Measurements from ENCODE around the gene FBP2.

Gene FBP2

GRCh38 chr9:94623253-94623652, 29.6 kb upstream of the FBP2 start:
- no peak overlapping the region for H3K4me3 ChIP-seq (ENCODE audit: low read depth, low read length)
- no peak for DNase-seq (ENCODE audit: low read depth)
- peak; percentile 44 for TF ChIP-seq CTCF (IDR thresholded peaks at IDR 0.05; ENCODE audit: control insufficient read depth, extremely low read depth, insufficient read depth)

GRCh38 chr9:94622087-94622800, 28.6 kb upstream of the FBP2 start:
- no peak overlapping the region for H3K4me3 ChIP-seq (ENCODE audit: low read depth, low read length)
- DNase-seq (ENCODE audit: low read depth), result no peak
- no peak for TF ChIP-seq CTCF (IDR thresholded peaks at IDR 0.05; ENCODE audit: control insufficient read depth, extremely low read depth, insufficient read depth)

GRCh38 chr9:94619026-94619425, 25.4 kb upstream of the FBP2 start:
- H3K4me3 ChIP-seq (ENCODE audit: low read depth, low read length), result no peak overlapping the region
- no peak for DNase-seq (ENCODE audit: low read depth)
- TF ChIP-seq CTCF (IDR thresholded peaks at IDR 0.05; ENCODE audit: control insufficient read depth, extremely low read depth, insufficient read depth), result no peak

GRCh38 chr9:94613003-94613402, 19.4 kb upstream of the FBP2 start:
- no peak for TF ChIP-seq CTCF (IDR thresholded peaks at IDR 0.05; ENCODE audit: control insufficient read depth, extremely low read depth, insufficient read depth)
- no peak overlapping the region for H3K4me3 ChIP-seq (ENCODE audit: low read depth, low read length)
- DNase-seq (ENCODE audit: low read depth), result no peak

GRCh38 chr9:94612071-94612470, 18.4 kb upstream of the FBP2 start:
- no peak for TF ChIP-seq CTCF (IDR thresholded peaks at IDR 0.05; ENCODE audit: control insufficient read depth, extremely low read depth, insufficient read depth)
- no peak for DNase-seq (ENCODE audit: low read depth)
- no peak overlapping the region for H3K4me3 ChIP-seq (ENCODE audit: low read depth, low read length)

GRCh38 chr9:94611638-94612068, 18.0 kb upstream of the FBP2 start:
- no peak for DNase-seq (ENCODE audit: low read depth)
- no peak overlapping the region for H3K4me3 ChIP-seq (ENCODE audit: low read depth, low read length)
- TF ChIP-seq CTCF (IDR thresholded peaks at IDR 0.05; ENCODE audit: control insufficient read depth, extremely low read depth, insufficient read depth), result no peak

GRCh38 chr9:94610181-94610606, 16.6 kb upstream of the FBP2 start:
- DNase-seq (ENCODE audit: low read depth), result no peak
- TF ChIP-seq CTCF (IDR thresholded peaks at IDR 0.05; ENCODE audit: control insufficient read depth, extremely low read depth, insufficient read depth), result no peak
- no peak overlapping the region for H3K4me3 ChIP-seq (ENCODE audit: low read depth, low read length)
